Tibial nerve (tissue), 4 donors: ENCODE results near the gene MTRFR. TPM values are rescaled to one million over a fixed set of nuclear protein-coding genes. Genes with fewer than 3 reads are reported as not detected.

Experiments used
- DNase-seq, 2 donors: peaks; one replicate each; pipeline ENCODE4 v3.0.0-alpha.2; 2019; ENCODE audit warnings: low spot score in 2 of 2
- H3K27ac ChIP-seq, 4 donors: fragments of 200-600 bp; sonication (generic) in 3 of 4; one replicate each; pipeline ENCODE4 v1.5.1; 2017 to 2019; ENCODE audit warnings: mild to moderate bottlenecking in 1 of 4
- H3K27me3 ChIP-seq, 2 donors: fragments of 200-600 bp; sonication (generic) in 1 of 2; one replicate each; pipeline versions ENCODE4 v1.5.1 to v1.6.0; 2017 to 2019
- H3K36me3 ChIP-seq, 3 donors: fragments of 200-600 bp; sonication (generic); one replicate each; pipeline ENCODE4 v1.5.1; 2018 to 2019
- H3K4me1 ChIP-seq, 4 donors: fragments of 200-600 bp; sonication (generic) in 3 of 4; one replicate each; pipeline ENCODE4 v1.5.1; 2017 to 2019
- H3K4me3 ChIP-seq, 4 donors: fragments of 200-600 bp; sonication (generic) in 3 of 4; one replicate each; pipeline ENCODE4 v1.5.1; 2017 to 2019; ENCODE audit warnings: mild to moderate bottlenecking in 1 of 4, moderate library complexity in 1 of 4
- H3K9me3 ChIP-seq, 4 donors: fragments of 200-600 bp; sonication (generic) in 3 of 4; one replicate each; pipeline ENCODE4 v1.5.1; 2017 to 2019
- CTCF ChIP-seq, 5 experiments: fragments of 200-600 bp in 3 of 5; fragments of 450-650 bp in 2 of 5; sonication (generic) in 3 of 5; IDR thresholded peaks; one replicate each; pipeline ENCODE4 v1.5.1; 2016 to 2019; ENCODE audit warnings: antibody characterized with exemption in 5 of 5, mild to moderate bottlenecking in 3 of 5, moderate library complexity in 2 of 5
- EP300 ChIP-seq, 2 donors: sonication (generic); formaldehyde crosslinking; IDR thresholded peaks; one replicate each; pipeline ENCODE4 v1.6.1; 2017; ENCODE audit warnings: antibody characterized with exemption in 2 of 2, mild to moderate bottlenecking in 1 of 2
- POLR2A ChIP-seq, 2 donors: fragments of 450-650 bp; IDR thresholded peaks; one replicate each; pipeline ENCODE4 v1.6.1; 2017; ENCODE audit warnings: antibody characterized with exemption in 2 of 2, mild to moderate bottlenecking in 2 of 2, moderate library complexity in 2 of 2
- WGBS, 2 donors: methylation state at CpG; one replicate each; pipeline ENCODE4 v1.1.5; 2018; 5-methylcytosine and 5-hydroxymethylcytosine counted together
- total RNA-seq, 4 donors: library from RNA; depleted of rRNA; stranded (reverse); fragments of >200 nt; gene quantifications; one replicate each; pipeline ENCODE4 v1.1.0, GENCODE V29; 2016

MTRFR gene
- total RNA-seq, 4 donors from 2014 or later, result 10.0 to 13.8 (median 11.8) TPM

- Histone ChIP-seq H3K27me3 (no peaks in the 10 kb centered on the region), H3K36me3 (peaks cover 0 to 9% (median 0%) of the 10 kb centered on the region in 3 donors), H3K4me1 (peaks cover 0 to 49% (median 20%) of the 10 kb centered on the region in 4 donors), H3K9me3 (no peaks in the 10 kb centered on the region), H3K4me3 (peak overlapping the region; percentile 50 to 92 (median 90)), H3K27ac (peak overlapping the region; percentile 88 to 94 (median 92))
- no peak for TF ChIP-seq CTCF (IDR thresholded peaks at IDR 0.05)
- TF ChIP-seq POLR2A (IDR thresholded peaks at IDR 0.05), result no peak
- no peak for TF ChIP-seq EP300 (IDR thresholded peaks at IDR 0.05)
- DNase-seq, result no peak
- 1% methylated on average over 15 of the region's 15 CpGs for WGBS, 2 donors
Measured at GRCh38 chr12:123232472-123232806, 797 bp upstream of the MTRFR start.

- WGBS, 2 donors, result 7% methylated on average over 38 to 42 of the region's 42 CpGs
- Histone ChIP-seq H3K4me1 (peaks cover 3 to 60% (median 21%) of the 10 kb centered on the region in 4 donors), H3K9me3 (no peaks in the 10 kb centered on the region), H3K27me3 (no peaks in the 10 kb centered on the region), H3K36me3 (peaks cover 0 to 9% (median 0%) of the 10 kb centered on the region in 3 donors), H3K4me3 (peak overlapping the region; percentile 80 to 92 (median 90)), H3K27ac (peak overlapping the region; percentile 84 to 94 (median 93))
- DNase-seq, result no peak
- TF ChIP-seq POLR2A (IDR thresholded peaks at IDR 0.05) (no peak), EP300 (IDR thresholded peaks at IDR 0.05) (no peak), CTCF (IDR thresholded peaks at IDR 0.05) (no peak)
Measured at GRCh38 chr12:123233505-123234308, 471 bp downstream of the MTRFR start.

- H3K4me3 ChIP-seq, result no peak overlapping the region
- TF ChIP-seq POLR2A (IDR thresholded peaks at IDR 0.05) (no peak), CTCF (IDR thresholded peaks at IDR 0.05) (peak; percentile 56 to 75 (median 70)), EP300 (IDR thresholded peaks at IDR 0.05) (no peak)
- H3K36me3 ChIP-seq, result peaks cover 0 to 20% (median 0%) of the 10 kb centered on the region in 3 donors
- H3K4me1 ChIP-seq, result peaks cover 3 to 57% (median 23%) of the 10 kb centered on the region in 4 donors
- WGBS, 2 donors, result 59 to 60% methylated on average over 6 of the region's 6 CpGs
- DNase-seq, result peak; percentile 45 to 83
- H3K27me3 ChIP-seq, result no peaks in the 10 kb centered on the region
- peak overlapping the region in 2 of 4 donors; percentile 6 to 8 for H3K27ac ChIP-seq
- no peaks in the 10 kb centered on the region for H3K9me3 ChIP-seq
Measured at GRCh38 chr12:123237646-123238329, 4.6 kb downstream of the MTRFR start.

- Histone ChIP-seq H3K4me3 (no peak overlapping the region), H3K27ac (no peak overlapping the region), H3K4me1 (peaks cover 3 to 57% (median 23%) of the 10 kb centered on the region in 4 donors), H3K27me3 (no peaks in the 10 kb centered on the region), H3K9me3 (no peaks in the 10 kb centered on the region), H3K36me3 (peaks cover 0 to 20% (median 0%) of the 10 kb centered on the region in 3 donors)
- DNase-seq, result no peak
- TF ChIP-seq CTCF (IDR thresholded peaks at IDR 0.05), result peak in 1 of 5 experiments; percentile 8
- TF ChIP-seq EP300 (IDR thresholded peaks at IDR 0.05), result no peak
- whole genome bisulfite sequencing, 2 donors, result 57 to 60% methylated on average over 2 of the region's 2 CpGs
Measured at GRCh38 chr12:123238330-123238682, 5.1 kb downstream of the MTRFR start.

- Histone ChIP-seq H3K27me3 (no peaks in the 10 kb centered on the region), H3K27ac (no peak overlapping the region), H3K4me1 (peaks cover 3 to 58% (median 23%) of the 10 kb centered on the region in 4 donors), H3K4me3 (no peak overlapping the region), H3K36me3 (peaks cover 0 to 20% (median 0%) of the 10 kb centered on the region in 3 donors), H3K9me3 (no peaks in the 10 kb centered on the region)
- no peak for DNase-seq
- TF ChIP-seq EP300 (IDR thresholded peaks at IDR 0.05) (no peak), POLR2A (IDR thresholded peaks at IDR 0.05) (no peak), CTCF (IDR thresholded peaks at IDR 0.05) (no peak)
- 84 to 87% methylated on average over 6 of the region's 6 CpGs for WGBS, 2 donors
Measured at GRCh38 chr12:123238961-123239360, 5.7 kb downstream of the MTRFR start.
